GM21825 (cell line): ENCODE results near the gene INVS.
"Not testable (repeated sequence)": the region's sequence is repeated elsewhere in the genome, so short reads cannot be mapped to it uniquely, and the experiment has no call there.

Experiments
- ATAC-seq: cut with Tn5 transposase; IDR thresholded peaks from one replicate; pipeline ENCODE4 v1.9.1; 2021; ENCODE audit warnings: mild to moderate bottlenecking, moderate library complexity; ENCODE audit not compliant: unreplicated experiment

The INVS gene, protein sequence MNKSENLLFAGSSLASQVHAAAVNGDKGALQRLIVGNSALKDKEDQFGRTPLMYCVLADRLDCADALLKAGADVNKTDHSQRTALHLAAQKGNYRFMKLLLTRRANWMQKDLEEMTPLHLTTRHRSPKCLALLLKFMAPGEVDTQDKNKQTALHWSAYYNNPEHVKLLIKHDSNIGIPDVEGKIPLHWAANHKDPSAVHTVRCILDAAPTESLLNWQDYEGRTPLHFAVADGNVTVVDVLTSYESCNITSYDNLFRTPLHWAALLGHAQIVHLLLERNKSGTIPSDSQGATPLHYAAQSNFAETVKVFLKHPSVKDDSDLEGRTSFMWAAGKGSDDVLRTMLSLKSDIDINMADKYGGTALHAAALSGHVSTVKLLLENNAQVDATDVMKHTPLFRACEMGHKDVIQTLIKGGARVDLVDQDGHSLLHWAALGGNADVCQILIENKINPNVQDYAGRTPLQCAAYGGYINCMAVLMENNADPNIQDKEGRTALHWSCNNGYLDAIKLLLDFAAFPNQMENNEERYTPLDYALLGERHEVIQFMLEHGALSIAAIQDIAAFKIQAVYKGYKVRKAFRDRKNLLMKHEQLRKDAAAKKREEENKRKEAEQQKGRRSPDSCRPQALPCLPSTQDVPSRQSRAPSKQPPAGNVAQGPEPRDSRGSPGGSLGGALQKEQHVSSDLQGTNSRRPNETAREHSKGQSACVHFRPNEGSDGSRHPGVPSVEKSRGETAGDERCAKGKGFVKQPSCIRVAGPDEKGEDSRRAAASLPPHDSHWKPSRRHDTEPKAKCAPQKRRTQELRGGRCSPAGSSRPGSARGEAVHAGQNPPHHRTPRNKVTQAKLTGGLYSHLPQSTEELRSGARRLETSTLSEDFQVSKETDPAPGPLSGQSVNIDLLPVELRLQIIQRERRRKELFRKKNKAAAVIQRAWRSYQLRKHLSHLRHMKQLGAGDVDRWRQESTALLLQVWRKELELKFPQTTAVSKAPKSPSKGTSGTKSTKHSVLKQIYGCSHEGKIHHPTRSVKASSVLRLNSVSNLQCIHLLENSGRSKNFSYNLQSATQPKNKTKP

GRCh38 chr9:100098887-100099721, at the start of gene INVS, which contains the start of gene ERP44:
INVS (plus strand) TSS chr9:100099243; CDS start chr9:100104522, 5,279 bp downstream.
ERP44 (minus strand) TSS chr9:100099000; CDS start chr9:100098840, 160 bp downstream.
- ATAC-seq, result peak; percentile 97

GRCh38 chr9:100049551-100049950, 49.5 kb upstream of the INVS start:
- no peak for ATAC-seq

GRCh38 chr9:100052375-100052774, 46.7 kb upstream of the INVS start:
- ATAC-seq, result no peak

DNA sequence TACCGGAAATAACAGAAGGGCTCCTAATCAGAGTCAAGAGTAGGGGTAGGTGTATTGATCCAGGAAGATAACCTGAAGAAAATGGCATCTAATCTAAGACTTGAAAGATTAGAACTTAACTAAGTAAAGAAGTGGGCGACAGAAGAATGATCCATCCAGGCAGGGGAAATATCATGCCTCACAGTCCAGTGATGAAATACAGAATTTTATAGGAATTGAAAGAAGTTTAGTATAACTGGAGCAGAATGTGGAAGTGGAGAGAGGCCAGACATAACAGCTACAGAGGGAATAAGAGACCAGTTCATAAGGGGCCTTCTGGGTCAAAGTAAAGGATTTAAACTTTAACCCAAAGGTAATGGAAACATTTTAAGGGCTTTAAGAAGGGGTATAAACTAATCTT, 42.5 kb upstream of the INVS start:
- ATAC-seq, result no peak

GRCh38 chr9:100057624-100058023, 41.4 kb upstream of the INVS start:
- no peak for ATAC-seq

- peak; percentile 85 for ATAC-seq
Observed at GRCh38 chr9:100058699-100059579, 40.1 kb upstream of the INVS start.

- ATAC-seq, result not testable (repeated sequence)
Observed at GRCh38 chr9:100062683-100063082, 36.4 kb upstream of the INVS start.

- ATAC-seq, result no peak
Observed at GRCh38 chr9:100063185-100063584, 35.9 kb upstream of the INVS start.

- no peak for ATAC-seq
Observed at GRCh38 chr9:100064872-100065581, 34.0 kb upstream of the INVS start.

DNA sequence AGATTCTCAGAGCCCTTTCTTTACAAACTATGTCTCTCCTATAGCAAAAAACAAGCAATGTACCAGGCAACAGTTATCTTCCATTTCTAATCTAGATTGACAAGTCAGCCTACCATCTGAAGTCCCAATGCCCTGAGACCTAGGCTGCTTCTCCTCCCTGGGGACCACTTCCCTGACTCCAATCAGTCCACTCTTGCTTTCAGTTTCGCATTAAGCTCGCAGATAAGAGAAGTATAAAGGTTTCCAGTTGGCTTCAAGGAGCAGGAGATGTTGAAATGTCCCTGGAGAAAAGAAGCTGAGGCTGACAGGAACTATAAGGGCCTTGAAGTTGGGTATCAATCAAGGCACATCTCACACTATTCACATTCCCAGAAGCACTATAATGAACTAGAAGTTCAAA, 32.5 kb upstream of the INVS start:
- peak; percentile 93 for ATAC-seq

- not testable (repeated sequence) for ATAC-seq
Observed at GRCh38 chr9:100067990-100068389, 31.1 kb upstream of the INVS start.

DNA sequence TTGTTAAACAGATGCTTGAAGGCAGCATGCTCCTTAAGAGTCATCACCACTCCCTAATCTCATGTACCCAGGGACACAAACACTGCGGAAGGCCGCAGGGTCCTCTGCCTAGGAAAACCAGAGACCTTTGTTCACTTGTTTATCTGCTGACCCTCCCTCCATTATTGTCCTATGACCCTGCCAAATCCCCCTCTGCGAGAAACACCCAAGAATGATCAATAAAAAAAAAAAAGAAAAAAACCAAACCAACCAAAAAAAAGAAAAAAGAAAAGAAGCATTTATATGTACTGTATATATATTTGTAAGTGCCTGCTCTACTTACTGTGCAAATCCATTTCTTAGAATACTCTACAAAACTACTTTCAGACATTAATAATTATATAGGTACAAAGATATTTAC, 30.0 kb upstream of the INVS start:
- ATAC-seq, result not testable (repeated sequence)

- no peak for ATAC-seq
Observed at GRCh38 chr9:100070104-100071041, 28.7 kb upstream of the INVS start.

GRCh38 chr9:100071271-100071670, 27.8 kb upstream of the INVS start:
- no peak for ATAC-seq

- no peak for ATAC-seq
Observed at GRCh38 chr9:100072805-100073204, 26.2 kb upstream of the INVS start.

DNA sequence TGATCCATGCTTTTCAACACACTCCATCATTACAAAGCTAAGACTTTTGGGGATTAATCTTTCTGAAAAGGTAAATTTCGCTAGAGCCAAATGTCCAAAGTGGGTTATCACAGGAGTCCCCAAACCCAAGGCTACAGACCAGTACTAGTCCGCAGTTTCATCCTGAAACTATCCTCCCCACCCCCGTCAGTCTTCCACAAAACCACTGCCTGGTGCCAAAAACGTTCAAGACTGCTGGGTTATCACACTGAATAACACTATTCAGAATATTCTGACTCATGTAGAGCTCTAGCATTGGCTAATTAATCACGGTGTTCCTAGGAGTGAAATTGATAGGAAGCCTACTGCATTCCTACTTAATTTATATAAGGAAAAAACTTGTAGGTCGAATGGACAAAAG, 24.9 kb upstream of the INVS start:
- no peak for ATAC-seq

GRCh38 chr9:100074989-100075388, 24.1 kb upstream of the INVS start:
- ATAC-seq, result no peak

DNA sequence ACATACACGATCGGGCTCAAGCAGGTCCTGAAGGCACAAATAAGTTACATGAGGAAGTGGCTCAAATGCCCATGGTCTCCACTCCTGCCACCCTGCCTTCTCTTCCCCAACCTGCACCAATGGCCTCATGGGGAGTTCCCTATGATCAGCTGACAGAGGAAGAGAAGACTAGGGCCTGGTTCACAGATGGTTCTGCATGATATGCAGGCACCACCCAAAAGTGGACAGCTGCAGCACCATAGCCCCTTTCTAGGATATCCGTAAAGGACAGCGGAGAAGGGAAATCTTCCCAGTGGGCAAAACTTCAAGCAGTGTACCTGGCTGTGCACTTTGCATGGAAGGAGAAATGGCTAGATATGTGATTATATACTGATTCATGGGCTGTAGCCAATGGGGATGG, 22.8 kb upstream of the INVS start:
- not testable (repeated sequence) for ATAC-seq
